Stimulated activated CD8-positive, alpha-beta memory T cell treated with anti-CD3 and anti-CD28 coated beads, Interleukin-4, amount 100 ng/mL, for 24 hours (primary cell): Measurements from ENCODE around the gene CABLES2.

Experiments used
- DNase-seq: peaks from one replicate; pipeline ENCODE4 v3.0.0-alpha.2; 2020; ENCODE audit warnings: low read depth

CABLES2 gene

GRCh38 chr20:62405108-62405980, 1.7 kb downstream of the CABLES2 start:
- DNase-seq = no peak

GRCh38 chr20:62404761-62405107, 2.4 kb downstream of the CABLES2 start:
- no peak for DNase-seq

GRCh38 chr20:62404112-62404665, 2.9 kb downstream of the CABLES2 start:
- DNase-seq = no peak

- DNase-seq = no peak
Measured at GRCh38 chr20:62403331-62403730, 3.8 kb downstream of the CABLES2 start.

GRCh38 chr20:62402456-62403150, 4.5 kb downstream of the CABLES2 start:
- no peak for DNase-seq

- DNase-seq = no peak
Measured at GRCh38 chr20:62401331-62401779, 5.7 kb downstream of the CABLES2 start.

GRCh38 chr20:62400541-62400940, 6.5 kb downstream of the CABLES2 start:
- DNase-seq = no peak

GRCh38 chr20:62400021-62400420, 7.1 kb downstream of the CABLES2 start:
- no peak for DNase-seq

- no peak for DNase-seq
Measured at GRCh38 chr20:62398120-62398821, 8.8 kb downstream of the CABLES2 start.

GRCh38 chr20:62396367-62397239, 10.5 kb downstream of the CABLES2 start:
- DNase-seq = no peak

- no peak for DNase-seq
Measured at GRCh38 chr20:62395311-62396242, 11.5 kb downstream of the CABLES2 start.

- no peak for DNase-seq
Measured at GRCh38 chr20:62394248-62395245, 12.5 kb downstream of the CABLES2 start.

GRCh38 chr20:62393830-62394229, 13.3 kb downstream of the CABLES2 start:
- no peak for DNase-seq

GRCh38 chr20:62393335-62393665, 13.8 kb downstream of the CABLES2 start:
- no peak for DNase-seq

- no peak for DNase-seq
Measured at GRCh38 chr20:62392621-62393334, 14.3 kb downstream of the CABLES2 start.

GRCh38 chr20:62392077-62392418, 15.0 kb downstream of the CABLES2 start:
- DNase-seq = no peak

GRCh38 chr20:62391165-62392076, 15.7 kb downstream of the CABLES2 start:
- DNase-seq = no peak
